Thoracic aorta (tissue), 2 donors: ENCODE data around the gene PPP2R5C. TPM values are rescaled to one million over a fixed set of nuclear protein-coding genes. Genes with fewer than 3 reads are reported as not detected.

Experiments
- ATAC-seq: fragments of 150-250 bp; one replicate; pipeline ENCODE4 v1.8.0; 2017; ENCODE audit warnings: low read depth; ENCODE audit not compliant: insufficient number of reproducible peaks, low FRiP score
- DNase-seq: peaks from one replicate; pipeline ENCODE4 v3.0.0-alpha.2; 2020; ENCODE audit warnings: low spot score
- H3K27ac ChIP-seq, 2 donors: fragments of 200-600 bp; sonication (generic); 1 replicate in 1 of 2; 2 replicates in 1 of 2; pipeline ENCODE4 v1.5.1; 2016; ENCODE audit warnings: mild to moderate bottlenecking in 2 of 2, moderate library complexity in 2 of 2
- H3K27me3 ChIP-seq: fragments of 200-600 bp; sonication (generic); replicated peaks from 2 replicates; pipeline ENCODE4 v1.6.0; 2016; ENCODE audit warnings: mild to moderate bottlenecking; ENCODE audit not compliant: insufficient read depth
- H3K36me3 ChIP-seq: fragments of 200-600 bp; sonication (generic); one replicate; pipeline ENCODE4 v1.5.1; 2016
- H3K4me1 ChIP-seq, 2 donors: fragments of 200-600 bp; sonication (generic); 1 replicate in 1 of 2; 2 replicates in 1 of 2; pipeline versions ENCODE4 v1.5.1 to v1.6.0; 2016; ENCODE audit warnings: low read depth in 2 of 2, mild to moderate bottlenecking in 1 of 2; ENCODE audit not compliant: control insufficient read depth in 1 of 2
- H3K4me3 ChIP-seq: fragments of 200-600 bp; sonication (generic); 2 replicates; pipeline ENCODE4 v1.5.1; 2016; ENCODE audit warnings: mild to moderate bottlenecking
- H3K9me3 ChIP-seq: fragments of 200-600 bp; sonication (generic); 2 replicates; pipeline ENCODE4 v1.5.1; 2016
- CTCF ChIP-seq: fragments of 200-600 bp; sonication (generic); IDR thresholded peaks from one replicate; pipeline ENCODE4 v1.5.1; 2019; ENCODE audit warnings: antibody characterized with exemption
- total RNA-seq, 2 donors: library from RNA; depleted of rRNA; stranded (reverse); fragments of >200 nt; gene quantifications; one replicate each; pipeline versions ENCODE4 v1.1.0 to v1.2.3, GENCODE V29; 2016

The PPP2R5C gene
- total RNA-seq, 2 donors from 2014 or later = 97.2 to 341 TPM

DNA sequence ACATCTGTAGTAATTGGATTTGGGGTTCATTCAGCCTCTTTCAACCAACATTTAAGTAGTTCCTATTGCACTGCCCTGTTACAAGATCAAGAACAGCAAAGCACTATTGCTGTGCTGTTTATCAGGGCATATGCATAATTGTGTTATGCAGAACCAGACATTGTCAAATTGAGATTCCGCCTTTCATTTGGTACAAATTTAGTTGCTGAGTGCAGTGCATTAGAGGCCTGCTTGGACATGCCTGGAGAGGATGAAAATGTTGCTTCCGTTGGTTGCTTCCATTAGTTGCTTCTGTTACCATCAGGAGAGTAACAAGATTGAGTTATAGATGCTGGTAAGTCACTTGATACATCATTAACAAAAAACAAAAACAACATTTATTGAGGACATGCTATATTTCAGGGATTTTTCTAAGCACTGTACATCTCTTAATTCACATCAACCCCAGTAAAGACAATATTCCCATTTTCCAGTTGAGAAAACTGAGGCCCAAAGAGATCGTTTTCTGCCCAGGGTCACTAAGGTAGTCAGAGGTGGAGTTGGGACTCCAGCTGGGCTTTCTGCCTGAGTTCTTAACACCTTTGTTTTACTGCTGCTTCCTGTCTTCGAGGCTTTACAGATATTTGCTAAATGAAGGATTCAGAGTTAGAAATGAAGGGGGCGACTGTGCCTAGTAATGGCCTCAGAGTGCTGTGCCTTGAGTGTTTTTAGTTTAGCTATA, 79.3 kb downstream of the PPP2R5C start:
- no peak for TF ChIP-seq CTCF
- no peaks in the 10 kb centered on the region for H3K27me3 ChIP-seq
- DNase-seq (no peak), ATAC-seq (no peak)
- peaks cover 3% of the 10 kb centered on the region for H3K36me3 ChIP-seq
- no peak overlapping the region for H3K4me3 ChIP-seq
- H3K9me3 ChIP-seq = no peaks in the 10 kb centered on the region
- no peak overlapping the region for H3K27ac ChIP-seq
- peaks cover 17 to 26% of the 10 kb centered on the region in 2 donors for H3K4me1 ChIP-seq

DNA sequence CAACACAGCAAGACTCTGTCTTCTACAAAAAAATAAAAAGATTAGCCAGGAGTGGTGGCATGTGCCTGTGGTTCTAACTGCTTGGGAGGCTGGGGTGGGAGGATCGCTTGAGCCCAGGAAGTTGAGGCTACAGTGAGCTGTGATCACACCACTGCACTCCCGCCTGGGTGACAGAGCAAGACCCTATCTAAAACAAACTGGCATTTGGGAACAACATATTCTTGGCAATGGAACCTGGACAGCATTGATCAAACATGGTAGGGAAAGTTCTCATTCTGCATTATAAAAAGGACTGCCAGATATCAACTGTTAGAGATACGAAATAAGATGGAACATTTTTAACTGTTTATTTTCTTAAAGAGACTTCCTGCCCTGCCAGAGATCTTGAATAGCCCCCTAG, 81.5 kb downstream of the PPP2R5C start:
- Histone ChIP-seq H3K9me3 (no peaks in the 10 kb centered on the region), H3K4me3 (no peak overlapping the region), H3K27me3 (no peaks in the 10 kb centered on the region), H3K4me1 (peaks cover 7 to 13% of the 10 kb centered on the region in 2 donors), H3K27ac (no peak overlapping the region), H3K36me3 (peaks cover 3% of the 10 kb centered on the region)
- no peak for TF ChIP-seq CTCF
- DNase-seq = no peak
- no peak for ATAC-seq

- no peak for TF ChIP-seq CTCF
- peaks cover 7 to 13% of the 10 kb centered on the region in 2 donors for H3K4me1 ChIP-seq
- ATAC-seq (no peak), DNase-seq (no peak)
- H3K9me3 ChIP-seq = no peaks in the 10 kb centered on the region
- no peaks in the 10 kb centered on the region for H3K27me3 ChIP-seq
- no peak overlapping the region for H3K4me3 ChIP-seq
- H3K27ac ChIP-seq = no peak overlapping the region
- peaks cover 3% of the 10 kb centered on the region for H3K36me3 ChIP-seq
Measured at GRCh38 chr14:101843665-101844064, 82.2 kb downstream of the PPP2R5C start.

DNA sequence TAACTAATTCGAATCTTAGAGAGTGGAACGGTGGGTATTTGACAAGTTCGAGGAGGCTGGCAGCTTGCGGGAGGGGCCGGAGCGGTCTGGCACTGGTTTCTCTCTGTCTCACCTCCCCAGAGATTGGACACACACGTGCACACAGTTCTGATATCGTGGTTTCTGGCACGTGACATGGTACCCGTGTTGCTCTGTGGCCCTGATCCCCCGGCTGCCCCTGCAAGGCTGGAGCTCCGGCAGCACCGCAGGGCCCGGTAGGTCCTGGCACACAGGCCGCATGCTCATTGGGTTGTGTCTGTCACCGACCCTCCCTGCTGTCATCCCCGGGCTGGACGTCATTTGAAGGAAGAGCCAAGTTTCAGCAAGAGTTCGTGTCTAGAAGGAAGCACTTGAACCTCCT, 82.7 kb downstream of the PPP2R5C start:
- no peak overlapping the region for H3K27ac ChIP-seq
- peaks cover 3% of the 10 kb centered on the region for H3K36me3 ChIP-seq
- no peak for TF ChIP-seq CTCF
- no peak for ATAC-seq
- H3K27me3 ChIP-seq = no peaks in the 10 kb centered on the region
- DNase-seq = no peak
- no peak overlapping the region for H3K4me3 ChIP-seq
- no peaks in the 10 kb centered on the region for H3K9me3 ChIP-seq
- H3K4me1 ChIP-seq = peaks cover 7 to 13% of the 10 kb centered on the region in 2 donors

GRCh38 chr14:101844751-101845150, 83.2 kb downstream of the PPP2R5C start:
- no peak for TF ChIP-seq CTCF
- no peak for DNase-seq
- H3K4me3 ChIP-seq = no peak overlapping the region
- no peak for ATAC-seq
- no peak overlapping the region for H3K27ac ChIP-seq
- peaks cover 7 to 13% of the 10 kb centered on the region in 2 donors for H3K4me1 ChIP-seq
- peaks cover 3% of the 10 kb centered on the region for H3K36me3 ChIP-seq
- H3K9me3 ChIP-seq = no peaks in the 10 kb centered on the region
- H3K27me3 ChIP-seq = no peaks in the 10 kb centered on the region
